Jurkat, Clone E6-1 (cell line): ENCODE data around the gene EIF2B2.
"Not testable (repeated sequence)": the region's sequence is repeated elsewhere in the genome, so short reads cannot be mapped to it uniquely, and the experiment has no call there.

Experiments used
- DNase-seq: peaks from one replicate; pipeline ENCODE4 v3.0.0-alpha.2; 2011; ENCODE audit warnings: low read depth, low spot score
- H3K4me3 ChIP-seq: 2 replicates; pipeline ENCODE4 v1.5.1; 2011; ENCODE audit warnings: mild to moderate bottlenecking, low read length, control low read depth, moderate library complexity

The EIF2B2 gene

DNA sequence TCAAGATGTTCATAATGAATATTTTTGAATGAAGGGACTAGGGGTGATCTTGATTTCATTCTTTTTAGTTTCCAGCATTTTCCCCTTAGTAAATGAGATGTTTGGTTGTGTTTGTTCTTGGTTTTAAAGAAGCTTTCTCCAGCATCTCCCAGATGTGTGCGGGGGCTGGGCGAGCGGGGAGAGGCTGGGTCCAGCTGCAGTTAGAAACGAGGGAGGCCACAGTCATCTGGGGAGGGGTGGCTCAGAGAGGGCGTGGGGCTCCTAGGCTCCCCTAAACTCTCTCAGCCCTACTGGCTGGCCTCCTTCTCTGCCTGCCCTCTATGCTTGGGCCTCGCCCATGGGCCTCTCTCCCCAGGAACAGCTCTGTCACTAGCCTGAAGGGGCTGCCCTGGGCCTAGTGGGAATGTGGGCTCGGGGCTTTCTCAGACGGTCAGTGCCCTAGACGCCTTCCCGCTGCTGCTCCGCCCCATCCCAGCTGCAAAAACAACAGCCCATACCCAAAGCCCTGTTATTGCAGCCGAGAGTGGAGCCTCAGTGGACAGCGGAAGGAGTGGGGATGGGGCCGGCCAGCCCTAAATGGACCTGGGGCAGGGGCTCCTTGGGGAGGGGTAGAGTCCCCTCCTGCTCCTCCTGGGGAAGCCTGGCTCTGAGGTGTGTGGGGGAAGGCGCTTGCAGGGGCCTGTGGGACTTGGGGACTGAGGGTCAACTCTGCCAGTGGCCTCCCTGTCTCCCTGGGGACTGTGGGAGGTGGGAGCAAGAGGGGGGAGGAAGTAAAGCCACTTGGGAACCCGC lies 18.3 kb upstream of the EIF2B2 start:
- no peak overlapping the region for H3K4me3 ChIP-seq
- no peak for DNase-seq

- no peak overlapping the region for H3K4me3 ChIP-seq
Observed at GRCh38 chr14:74985028-74985310, 17.8 kb upstream of the EIF2B2 start.

GRCh38 chr14:74985806-74986205 lies 16.9 kb upstream of the EIF2B2 start:
- no peak for DNase-seq

More at GRCh38 chr14:74985028-74985310, 17.8 kb upstream of the EIF2B2 start:
- no peak for DNase-seq

DNA sequence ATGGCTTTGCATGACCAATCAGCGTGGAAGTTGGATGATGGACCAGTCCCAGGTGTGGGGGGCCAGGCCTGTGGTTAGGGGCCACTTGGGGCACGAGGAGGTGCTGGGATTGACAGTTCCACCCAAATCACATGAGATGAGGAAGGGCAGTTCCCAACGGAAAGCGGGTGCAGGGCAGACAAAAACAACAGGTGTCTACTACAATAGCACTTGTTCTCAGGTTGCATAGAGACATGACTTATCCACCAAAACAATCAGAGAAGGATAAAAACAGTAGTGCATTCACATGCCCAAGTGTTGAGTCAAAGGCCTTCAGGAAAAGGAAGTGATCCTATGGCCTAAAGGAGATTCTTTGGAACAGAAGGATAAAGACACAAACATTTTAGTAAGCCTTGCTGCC lies 14.6 kb upstream of the EIF2B2 start:
- H3K4me3 ChIP-seq, result no peak overlapping the region
- DNase-seq, result no peak

More at GRCh38 chr14:74985806-74986205, 16.9 kb upstream of the EIF2B2 start:
- H3K4me3 ChIP-seq, result no peak overlapping the region

DNA sequence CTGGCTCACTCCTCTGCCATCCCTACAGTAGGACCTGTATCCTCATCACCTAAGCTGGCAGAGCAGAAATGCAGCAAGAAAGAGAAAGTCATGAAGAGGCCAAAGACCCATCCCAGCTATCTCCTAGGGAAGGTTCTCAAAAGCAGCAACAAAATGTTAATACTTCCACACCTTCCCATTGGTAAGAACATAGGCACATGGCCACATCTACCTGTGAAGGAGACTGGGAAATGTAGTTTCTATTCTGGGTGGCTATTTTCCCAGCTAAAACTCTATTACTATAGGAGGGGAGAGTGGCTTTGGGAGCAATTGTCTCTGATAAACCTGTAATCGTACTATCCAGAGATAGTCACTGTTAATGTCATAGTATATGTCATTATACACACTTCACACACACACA lies 13.7 kb upstream of the EIF2B2 start:
- H3K4me3 ChIP-seq, result no peak overlapping the region
- no peak for DNase-seq

GRCh38 chr14:74994182-74994581 lies 8.5 kb upstream of the EIF2B2 start:
- not testable (repeated sequence) for H3K4me3 ChIP-seq, DNase-seq

- not testable (repeated sequence) for H3K4me3 ChIP-seq, DNase-seq
Observed at GRCh38 chr14:74995781-74996180, 6.9 kb upstream of the EIF2B2 start.

GRCh38 chr14:75001261-75001660 lies 1.5 kb upstream of the EIF2B2 start:
- no peak overlapping the region for H3K4me3 ChIP-seq
- DNase-seq, result no peak

DNA sequence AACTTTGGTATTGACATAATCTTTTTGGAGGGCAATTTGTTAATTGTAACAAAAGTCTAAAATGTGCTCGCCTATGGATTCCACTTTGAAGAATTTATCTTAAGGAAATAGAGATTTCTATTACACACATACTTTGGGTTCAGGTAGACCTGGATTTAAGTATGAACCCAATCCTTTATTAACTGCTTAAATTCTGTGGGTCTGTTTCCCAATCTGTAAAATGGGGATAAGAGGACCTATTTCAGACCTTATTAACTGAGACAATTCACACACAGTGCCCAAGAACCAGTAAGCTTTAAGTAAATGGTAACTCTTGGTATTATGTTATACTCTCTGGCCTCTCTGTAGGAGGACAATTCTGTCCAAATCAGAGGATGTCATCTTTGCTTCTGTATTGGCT lies 822 bp upstream of the EIF2B2 start:
- DNase-seq, result no peak
- H3K4me3 ChIP-seq, result peak overlapping the region; percentile 88

DNA sequence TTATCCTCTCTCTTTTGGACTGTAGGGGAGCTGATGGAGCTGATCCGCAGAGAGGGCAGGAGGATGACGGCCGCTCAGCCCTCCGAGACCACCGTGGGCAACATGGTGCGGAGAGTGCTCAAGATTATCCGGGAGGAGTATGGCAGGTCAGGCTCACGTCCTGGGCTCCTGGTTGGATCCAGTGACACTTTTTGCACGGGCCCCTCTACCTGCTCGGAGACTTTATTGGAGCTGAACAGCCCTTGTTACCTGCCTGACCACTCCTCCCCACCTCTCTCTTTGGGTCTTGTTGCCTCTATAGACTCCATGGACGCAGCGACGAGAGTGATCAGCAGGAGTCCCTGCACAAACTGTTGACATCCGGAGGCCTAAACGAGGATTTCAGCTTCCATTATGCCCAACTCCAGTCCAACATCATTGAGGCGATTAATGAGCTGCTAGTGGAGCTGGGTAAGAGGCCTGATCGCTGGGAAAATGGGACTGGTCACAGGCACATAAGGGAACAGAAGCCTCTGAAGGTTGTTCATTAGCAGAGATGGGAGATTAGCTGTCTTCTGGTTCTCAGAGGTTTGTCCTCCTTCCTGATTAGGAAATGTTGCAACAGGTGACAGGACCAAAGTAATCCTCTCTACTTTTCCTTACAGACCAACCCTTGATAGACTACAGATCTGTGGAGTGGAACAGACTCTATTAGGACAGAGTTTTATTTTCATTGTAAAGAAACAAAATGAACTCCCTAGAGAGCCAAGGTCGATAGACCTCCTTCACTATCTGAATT lies 718 bp downstream of the EIF2B2 start:
- peak overlapping the region; percentile 88 for H3K4me3 ChIP-seq

DNA sequence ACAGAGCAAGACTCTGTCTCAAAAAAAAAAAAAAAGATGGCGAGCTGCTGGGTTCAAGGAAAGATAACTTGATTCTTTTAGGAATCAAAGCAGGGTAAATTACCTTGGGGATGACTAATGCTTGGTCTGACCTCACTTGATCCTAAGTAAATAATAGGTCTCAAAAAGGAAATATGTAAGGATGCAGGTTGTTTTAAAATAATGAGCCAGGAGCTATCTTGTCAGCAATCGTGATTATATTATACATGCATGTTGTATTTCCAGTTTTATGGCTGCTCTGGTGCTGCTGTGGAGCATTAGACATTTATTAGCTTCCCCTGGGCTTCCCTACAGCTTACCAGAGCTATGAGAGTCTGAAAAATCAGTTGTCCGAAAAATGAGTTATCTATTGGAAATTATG lies 2.6 kb downstream of the EIF2B2 start:
- no peak for DNase-seq

More for the DNA sequence above, 718 bp downstream of the EIF2B2 start:
- no peak for DNase-seq

GRCh38 chr14:75009176-75009575 lies 6.5 kb downstream of the EIF2B2 start:
- no peak overlapping the region for H3K4me3 ChIP-seq
- DNase-seq, result no peak

More for the DNA sequence above, 2.6 kb downstream of the EIF2B2 start:
- H3K4me3 ChIP-seq, result no peak overlapping the region

GRCh38 chr14:75010472-75011093 lies 7.9 kb downstream of the EIF2B2 start:
- no peak for DNase-seq
- no peak overlapping the region for H3K4me3 ChIP-seq

DNA sequence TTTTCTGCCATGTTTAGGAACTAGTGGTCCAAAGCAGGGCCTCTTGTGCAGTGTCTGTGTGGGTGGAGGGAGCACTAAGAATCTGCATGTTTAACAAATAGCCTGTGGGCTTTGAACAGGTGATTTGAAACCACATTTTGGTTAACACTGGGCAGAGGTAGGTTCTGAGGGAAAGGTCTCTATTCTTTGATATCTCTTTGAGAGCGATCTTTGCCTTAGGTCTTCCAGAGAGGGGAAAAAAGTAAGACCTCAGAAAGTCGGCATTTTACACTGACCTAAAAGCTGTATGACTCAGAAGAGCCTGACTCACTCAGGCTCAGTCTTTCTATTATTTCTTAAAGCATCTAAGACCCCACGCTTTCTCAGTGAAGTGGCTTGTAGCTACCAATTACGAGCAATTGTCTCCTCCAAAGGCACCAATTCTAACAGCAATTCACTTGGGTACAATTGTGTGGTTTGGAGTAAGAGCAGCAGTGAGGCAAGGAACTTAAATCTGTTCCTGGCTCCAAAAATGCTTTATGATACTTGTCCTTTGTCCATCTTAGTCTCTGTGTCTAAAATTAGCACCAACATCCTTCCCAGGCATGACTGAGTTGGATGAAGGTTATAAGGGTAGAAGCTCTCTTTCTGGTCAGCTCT lies 8.8 kb downstream of the EIF2B2 start:
- no peak for DNase-seq
- no peak overlapping the region for H3K4me3 ChIP-seq

- DNase-seq, result no peak
- no peak overlapping the region for H3K4me3 ChIP-seq
Observed at GRCh38 chr14:75013290-75013689, 10.6 kb downstream of the EIF2B2 start.

DNA sequence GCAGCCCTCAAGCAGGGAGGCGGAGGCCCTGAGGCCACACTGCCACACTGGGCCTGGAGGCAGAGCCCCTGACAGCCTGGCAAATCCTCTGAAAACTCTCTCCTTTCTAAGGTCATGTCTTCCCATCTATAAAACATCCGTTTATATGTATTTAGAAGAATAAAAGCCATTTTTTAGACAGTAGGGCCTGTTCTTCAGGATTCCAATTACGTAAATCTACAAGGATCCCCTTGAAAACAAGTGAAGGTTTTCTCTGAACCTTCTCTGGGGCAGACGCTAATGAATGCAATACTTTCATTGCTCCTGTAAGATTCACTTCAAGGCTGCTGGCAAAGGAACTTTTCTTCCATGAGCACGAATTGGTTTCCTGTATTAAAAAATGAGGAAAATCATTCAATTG lies 12.8 kb downstream of the EIF2B2 start:
- DNase-seq, result no peak
- H3K4me3 ChIP-seq, result no peak overlapping the region

DNA sequence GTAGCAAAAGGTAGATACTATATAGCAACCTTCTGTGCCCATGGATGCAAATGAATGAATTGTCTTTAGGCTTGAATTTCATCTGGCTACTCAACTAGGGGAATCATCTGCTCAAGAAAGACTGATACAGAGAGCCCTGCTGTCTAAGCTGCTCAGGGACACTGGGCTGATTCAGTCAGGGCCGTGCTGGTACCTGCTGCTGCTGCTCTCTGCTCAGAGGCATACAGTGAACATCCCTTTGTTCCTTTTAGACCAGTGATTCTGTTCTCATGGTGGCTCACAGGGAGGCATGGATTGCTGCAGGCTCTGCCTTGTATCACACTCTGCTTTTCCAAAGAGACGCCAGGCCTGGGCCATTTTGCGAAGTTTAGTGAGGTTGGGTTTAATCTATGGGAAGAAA lies 14.1 kb downstream of the EIF2B2 start:
- DNase-seq, result no peak
- H3K4me3 ChIP-seq, result no peak overlapping the region

GRCh38 chr14:75018694-75019093 lies 16.0 kb downstream of the EIF2B2 start:
- H3K4me3 ChIP-seq, result no peak overlapping the region
- DNase-seq, result no peak

- no peak for DNase-seq
- no peak overlapping the region for H3K4me3 ChIP-seq
Observed at GRCh38 chr14:75022655-75023054, 19.9 kb downstream of the EIF2B2 start.

DNA sequence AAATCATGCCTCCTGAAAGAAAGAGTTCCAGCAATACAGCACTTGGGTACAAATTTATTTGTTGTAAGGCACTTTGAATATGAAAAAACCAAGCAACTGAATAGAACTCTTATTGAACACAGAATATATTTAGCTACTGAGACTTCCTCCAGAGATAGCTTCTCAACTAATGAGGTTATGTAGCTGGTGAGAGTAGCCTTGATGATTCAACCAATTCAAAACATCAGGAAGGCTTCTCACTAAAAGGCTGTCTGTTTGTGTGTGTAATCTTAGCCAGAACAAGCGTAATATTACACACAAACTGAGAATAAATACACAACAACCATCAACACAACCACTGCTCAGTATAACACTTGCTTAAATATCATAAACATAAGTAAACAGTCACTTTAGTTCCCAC lies 20.4 kb downstream of the EIF2B2 start:
- no peak for DNase-seq
- no peak overlapping the region for H3K4me3 ChIP-seq
